Natural killer cell (primary cell): Measurements from ENCODE around the gene CERK. TPM values are rescaled to one million over a fixed set of nuclear protein-coding genes. Genes with fewer than 3 reads are reported as not detected.
A peak's percentile ranks its signal among the peaks of the same experiment; 100 is the strongest.

Experiments used
- ATAC-seq, 3 donors: fragments of 150-1000 bp in 2 of 3; fragments of 200-7000 bp in 1 of 3; cut with Tn5 transposase; 1 replicate in 1 of 3; 2 replicates in 2 of 3; pipeline ENCODE4 v1.10.0; 2021; ENCODE audit warnings: mild to moderate bottlenecking in 2 of 3, moderate library complexity in 2 of 3
- DNase-seq, 2 donors: peaks; one replicate each; pipeline versions ENCODE4 v3.0.0 to v3.0.0-alpha.2; 2013 to 2021; ENCODE audit warnings: mixed read lengths in 1 of 2
- H3K27ac ChIP-seq: one replicate; pipeline ENCODE4 v1.5.1; 2013; ENCODE audit warnings: mild to moderate bottlenecking, low read length
- H3K27me3 ChIP-seq: one replicate; pipeline ENCODE4 v1.6.1; 2013; ENCODE audit warnings: low read length; ENCODE audit not compliant: control insufficient read depth, insufficient read depth
- H3K36me3 ChIP-seq: one replicate; pipeline ENCODE4 v1.6.1; 2013; ENCODE audit warnings: low read length; ENCODE audit not compliant: control insufficient read depth, insufficient read depth
- H3K4me1 ChIP-seq: one replicate; pipeline ENCODE4 v1.6.1; 2013; ENCODE audit warnings: low read length; ENCODE audit not compliant: control insufficient read depth, insufficient read depth
- H3K4me3 ChIP-seq: one replicate; pipeline ENCODE4 v1.5.1; 2013; ENCODE audit warnings: low read length
- H3K9me3 ChIP-seq: one replicate; pipeline ENCODE4 v1.6.1; 2013; ENCODE audit warnings: low read length; ENCODE audit not compliant: control insufficient read depth, insufficient read depth
- H3K27ac Mint-ChIP-seq, 2 donors: one replicate each; pipeline ENCODE4 v1.8.0; 2022; ENCODE audit warnings: mild to moderate bottlenecking in 2 of 2, mixed read lengths in 2 of 2, moderate library complexity in 1 of 2
- H3K27me3 Mint-ChIP-seq, 2 donors: one replicate each; pipeline ENCODE4 v1.8.0; 2022; ENCODE audit warnings: low read depth in 2 of 2, mixed read lengths in 2 of 2
- H3K36me3 Mint-ChIP-seq: one replicate; pipeline ENCODE4 v1.8.0; 2022; ENCODE audit warnings: mixed read lengths
- H3K4me1 Mint-ChIP-seq, 2 donors: one replicate each; pipeline ENCODE4 v1.8.0; 2022; ENCODE audit warnings: mixed read lengths in 2 of 2
- H3K4me3 Mint-ChIP-seq: one replicate; pipeline ENCODE4 v1.8.0; 2022; ENCODE audit warnings: mild to moderate bottlenecking, moderate library complexity, mixed read lengths
- H3K9me3 Mint-ChIP-seq, 2 donors: one replicate each; pipeline ENCODE4 v1.8.0; 2022; ENCODE audit warnings: mixed read lengths in 2 of 2
- CTCF ChIP-seq: fragments of 200-600 bp; IDR thresholded peaks from one replicate; pipeline ENCODE4 v1.8.0; 2022; ENCODE audit warnings: antibody characterized with exemption
- WGBS: methylation state at CpG from one replicate; pipeline ENCODE4 v1.1.7; 2013; ENCODE audit warnings: missing lambda C conversion rate; ENCODE audit not compliant: insufficient coverage; 5-methylcytosine and 5-hydroxymethylcytosine counted together
- intact Hi-C: fragments of 100-400 bp; cut with micrococcal nuclease; formaldehyde crosslinking; loops from one replicate; pipeline ENCODE4 v1.14.2; 2022
- total RNA-seq, 4 donors: library from RNA; stranded (reverse); fragments of 120-200 nt in 1 of 4; gene quantifications; one replicate each; pipeline versions ENCODE4 v1.2.3 to v1.2.4, GENCODE V29; 2013 to 2022

The CERK gene
- total RNA-seq, 3 donors from 2014 or later (not counting 1 experiment from before 2014, with no cell fraction given) = 50.0 to 71.2 (median 55.6) TPM

DNA sequence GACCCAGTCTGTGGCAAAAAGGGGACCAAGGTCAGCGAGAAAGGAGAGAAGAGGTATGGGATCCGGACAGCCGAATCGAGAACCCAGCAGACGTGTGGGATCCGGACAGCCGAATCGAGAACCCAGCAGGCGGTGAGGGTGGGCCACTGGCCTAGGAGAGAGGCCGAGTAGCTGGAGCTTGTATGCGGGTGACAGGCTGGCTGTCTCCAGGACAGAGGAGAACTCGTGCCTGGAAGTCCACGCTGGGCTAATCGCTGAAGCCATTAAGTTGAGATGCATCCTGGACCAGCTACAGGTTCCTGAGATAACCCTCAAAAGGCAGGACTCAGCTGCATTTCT, 6.0 kb downstream of the CERK start:
- intact Hi-C loops = no loop called here
- no peaks in the 10 kb centered on the region for H3K27me3 Mint-ChIP-seq
- no peaks in the 10 kb centered on the region for H3K9me3 Mint-ChIP-seq
- no peak for DNase-seq
- Histone ChIP-seq H3K4me1 (peaks cover 48% of the 10 kb centered on the region), H3K4me3 (no peak overlapping the region), H3K27ac (no peak overlapping the region), H3K9me3 (no peaks in the 10 kb centered on the region), H3K36me3 (peaks cover 23% of the 10 kb centered on the region), H3K27me3 (no peaks in the 10 kb centered on the region)
- H3K4me3 Mint-ChIP-seq = peak overlapping the region; percentile 28
- H3K4me1 Mint-ChIP-seq = peaks cover 45 to 51% of the 10 kb centered on the region in 2 donors
- no peak for ATAC-seq
- 91% methylated on average over 14 of the region's 14 CpGs for WGBS
- H3K27ac Mint-ChIP-seq = peak overlapping the region; percentile 57 to 72
- TF ChIP-seq CTCF = no peak
- no peaks in the 10 kb centered on the region for H3K36me3 Mint-ChIP-seq

DNA sequence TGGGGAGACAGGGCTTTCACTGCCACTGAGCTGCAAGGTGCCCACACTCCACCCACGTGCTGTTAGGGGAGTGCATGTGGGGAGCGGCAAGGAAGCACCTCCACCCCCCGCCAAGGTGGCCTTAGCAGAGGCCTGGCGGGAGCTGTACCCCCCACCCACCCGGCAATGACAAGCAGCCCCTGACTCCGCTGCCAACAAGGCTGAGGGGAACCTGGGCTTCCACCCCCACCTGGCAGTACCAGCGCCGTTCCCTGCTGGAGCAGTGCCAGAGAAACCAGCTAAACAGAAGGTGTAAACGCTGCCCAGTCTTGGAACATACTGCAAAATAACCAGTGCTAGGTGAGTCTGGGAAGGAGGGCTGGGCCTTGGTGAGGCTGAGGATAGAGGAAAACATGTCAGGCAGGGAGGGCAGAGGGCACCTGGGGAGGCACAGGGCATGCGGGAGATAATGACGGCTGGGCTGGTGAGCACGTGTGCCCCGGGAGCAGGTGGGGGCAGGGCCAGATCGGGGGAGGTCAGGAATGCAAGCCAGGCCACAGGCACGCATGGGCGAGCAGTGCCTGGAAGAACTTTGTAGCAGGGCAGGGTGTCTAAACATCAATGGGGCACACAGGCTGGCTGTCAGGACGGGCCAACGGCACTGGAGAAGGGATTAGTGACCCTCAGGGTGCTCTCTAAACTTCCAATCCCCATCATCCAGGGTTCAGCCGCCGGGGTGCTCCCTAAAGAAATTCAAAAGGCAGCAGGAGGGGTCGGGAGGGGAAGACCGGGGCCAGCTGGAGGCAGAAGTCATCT, 6.6 kb downstream of the CERK start:
- H3K36me3 Mint-ChIP-seq = no peaks in the 10 kb centered on the region
- no peak overlapping the region for H3K4me3 Mint-ChIP-seq
- peak overlapping the region; percentile 35 for H3K27ac ChIP-seq
- no peak for DNase-seq
- peak in 1 of 3 donors; percentile 27 for ATAC-seq
- no peak overlapping the region for H3K4me3 ChIP-seq
- peak overlapping the region; percentile 57 to 72 for H3K27ac Mint-ChIP-seq
- peaks cover 23% of the 10 kb centered on the region for H3K36me3 ChIP-seq
- peaks cover 47 to 49% of the 10 kb centered on the region in 2 donors for H3K4me1 Mint-ChIP-seq
- H3K4me1 ChIP-seq = peaks cover 48% of the 10 kb centered on the region
- H3K9me3 ChIP-seq = no peaks in the 10 kb centered on the region
- H3K9me3 Mint-ChIP-seq = no peaks in the 10 kb centered on the region
- 74% methylated on average over 22 of the region's 22 CpGs for WGBS
- intact Hi-C loops = no loop called here
- no peaks in the 10 kb centered on the region for H3K27me3 Mint-ChIP-seq
- H3K27me3 ChIP-seq = no peaks in the 10 kb centered on the region
- TF ChIP-seq CTCF = no peak

DNA sequence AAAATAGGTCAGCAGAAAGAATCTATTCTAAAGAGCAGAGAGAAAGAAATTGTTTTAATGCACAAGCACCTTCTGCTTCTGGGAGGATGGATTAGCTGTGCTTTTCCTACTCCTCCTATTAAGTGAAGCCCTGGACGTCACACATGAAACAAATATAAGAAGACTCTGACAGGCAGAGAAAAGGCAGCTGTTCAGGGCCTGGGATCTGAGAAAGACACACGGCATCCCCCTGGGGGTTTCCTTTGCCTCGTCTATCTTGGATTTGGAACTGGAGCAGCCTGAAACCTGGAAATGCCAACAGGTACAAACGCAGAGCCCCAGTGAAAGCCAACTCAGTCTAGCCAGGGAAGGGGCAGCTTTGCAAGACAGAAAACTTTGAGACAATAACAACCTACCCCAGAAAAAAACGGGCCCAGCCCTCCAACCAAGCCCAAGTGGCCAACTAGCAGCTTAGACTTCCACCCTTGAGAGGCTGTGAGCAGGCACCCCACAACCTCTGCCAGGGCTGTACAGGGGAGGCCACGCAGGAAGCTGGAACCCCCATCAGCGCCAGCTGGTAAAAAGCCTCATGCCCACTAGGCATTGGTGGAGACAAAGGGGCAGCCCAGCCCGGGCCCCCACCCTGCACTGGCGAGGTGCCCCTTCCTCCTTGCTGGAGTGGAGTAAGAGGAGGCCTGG, 7.3 kb downstream of the CERK start:
- no peak overlapping the region for H3K4me3 ChIP-seq
- 65% methylated on average over 9 of the region's 9 CpGs for WGBS
- H3K36me3 ChIP-seq = peaks cover 23% of the 10 kb centered on the region
- H3K27me3 ChIP-seq = no peaks in the 10 kb centered on the region
- no peaks in the 10 kb centered on the region for H3K36me3 Mint-ChIP-seq
- peaks cover 40% of the 10 kb centered on the region for H3K4me1 ChIP-seq
- H3K9me3 ChIP-seq = no peaks in the 10 kb centered on the region
- intact Hi-C loops = no loop called here
- DNase-seq (no peak), ATAC-seq (peak in 2 of 3 donors; percentile 7 to 29)
- no peak for TF ChIP-seq CTCF
- no peaks in the 10 kb centered on the region for H3K9me3 Mint-ChIP-seq
- H3K4me1 Mint-ChIP-seq = peaks cover 41 to 48% of the 10 kb centered on the region in 2 donors
- peak overlapping the region; percentile 3 for H3K4me3 Mint-ChIP-seq
- H3K27ac Mint-ChIP-seq = peak overlapping the region; percentile 57 to 72
- no peaks in the 10 kb centered on the region for H3K27me3 Mint-ChIP-seq
- H3K27ac ChIP-seq = peak overlapping the region; percentile 35
